Erythroblast (primary cell): ENCODE data around the gene KLHDC10.
"Not testable (repeated sequence)": the region's sequence is repeated elsewhere in the genome, so short reads cannot be mapped to it uniquely, and the experiment has no call there.

Experiments used
- GATA1 ChIP-seq: IDR thresholded peaks from 2 replicates; pipeline ENCODE4 v1.6.1; 2011; ENCODE audit warnings: low read depth, mild to moderate bottlenecking, control low read depth, low read length, moderate library complexity
- POLR2A ChIP-seq: IDR thresholded peaks from 2 replicates; pipeline ENCODE4 v1.6.1; 2011; ENCODE audit warnings: mild to moderate bottlenecking, low read length

DNA sequence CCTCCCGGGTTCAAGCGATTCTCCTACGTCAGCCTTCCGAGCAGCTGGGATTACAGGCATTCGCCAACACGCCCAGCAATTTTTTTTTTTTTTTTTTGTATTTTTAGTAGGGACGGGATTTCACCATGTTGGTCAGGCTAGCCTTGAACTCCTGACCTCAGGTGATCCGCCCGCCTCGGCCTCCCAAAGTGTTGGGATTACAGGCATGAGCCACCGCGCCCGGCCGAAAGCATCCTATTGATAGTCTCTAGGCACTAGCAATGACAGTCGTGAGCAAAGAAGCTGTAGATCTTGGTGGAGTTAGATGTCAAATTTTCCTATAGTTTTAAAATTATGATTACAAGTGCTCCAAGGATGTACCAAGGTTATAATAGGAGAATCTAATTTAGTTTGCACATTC, 18.1 kb upstream of the KLHDC10 start:
- TF ChIP-seq POLR2A, GATA1: not testable (repeated sequence)
